Fibroblast of skin of abdomen (primary cell): Measurements from ENCODE around the gene LRP4.
"Not testable (repeated sequence)": the region's sequence is repeated elsewhere in the genome, so short reads cannot be mapped to it uniquely, and the experiment has no call there.

ENCODE experiments used
- DNase-seq: peaks from one replicate; pipeline ENCODE4 v3.0.0-alpha.2; 2013

The LRP4 gene

DNA sequence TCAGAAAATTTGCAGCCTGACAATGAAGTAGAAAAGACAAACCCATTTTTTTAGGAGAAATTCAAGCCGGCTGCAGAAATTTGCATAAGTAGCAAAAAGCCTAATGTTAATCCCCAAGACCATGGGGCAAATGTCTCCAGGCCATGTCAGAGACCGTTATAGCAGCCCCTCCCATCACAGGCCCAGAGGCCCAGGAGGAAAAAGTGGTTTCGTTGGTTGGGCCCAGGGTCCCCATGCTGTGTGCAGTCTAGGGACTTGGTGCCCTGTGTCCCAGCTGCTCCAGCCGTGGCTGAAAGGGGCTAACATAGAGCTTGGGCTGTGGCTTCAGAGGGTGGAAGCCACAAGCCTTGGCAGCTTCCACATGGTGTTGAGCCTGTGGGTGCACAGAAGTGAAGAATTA, 9.6 kb upstream of the LRP4 start:
- DNase-seq = not testable (repeated sequence)

DNA sequence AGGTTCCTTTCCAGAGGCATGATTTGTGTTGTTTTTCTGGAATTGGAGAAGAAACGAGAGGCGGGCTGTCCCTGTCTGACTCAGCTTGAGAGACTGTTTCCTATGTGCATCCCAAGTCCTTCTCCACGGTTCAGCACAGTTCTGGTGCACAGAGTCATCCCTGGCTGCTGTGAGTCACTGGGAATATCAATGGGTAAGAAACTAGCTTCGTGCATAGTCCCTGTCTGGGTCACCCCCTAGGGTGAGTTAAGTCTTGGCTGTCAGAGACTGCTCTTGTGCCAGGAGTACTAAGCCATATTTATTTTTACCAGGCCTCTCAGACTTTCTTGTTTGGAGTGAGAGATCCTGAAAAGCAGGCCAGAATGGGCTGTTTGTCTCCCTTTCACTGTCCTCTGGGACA, 2.4 kb upstream of the LRP4 start:
- peak; percentile 98 for DNase-seq

DNA sequence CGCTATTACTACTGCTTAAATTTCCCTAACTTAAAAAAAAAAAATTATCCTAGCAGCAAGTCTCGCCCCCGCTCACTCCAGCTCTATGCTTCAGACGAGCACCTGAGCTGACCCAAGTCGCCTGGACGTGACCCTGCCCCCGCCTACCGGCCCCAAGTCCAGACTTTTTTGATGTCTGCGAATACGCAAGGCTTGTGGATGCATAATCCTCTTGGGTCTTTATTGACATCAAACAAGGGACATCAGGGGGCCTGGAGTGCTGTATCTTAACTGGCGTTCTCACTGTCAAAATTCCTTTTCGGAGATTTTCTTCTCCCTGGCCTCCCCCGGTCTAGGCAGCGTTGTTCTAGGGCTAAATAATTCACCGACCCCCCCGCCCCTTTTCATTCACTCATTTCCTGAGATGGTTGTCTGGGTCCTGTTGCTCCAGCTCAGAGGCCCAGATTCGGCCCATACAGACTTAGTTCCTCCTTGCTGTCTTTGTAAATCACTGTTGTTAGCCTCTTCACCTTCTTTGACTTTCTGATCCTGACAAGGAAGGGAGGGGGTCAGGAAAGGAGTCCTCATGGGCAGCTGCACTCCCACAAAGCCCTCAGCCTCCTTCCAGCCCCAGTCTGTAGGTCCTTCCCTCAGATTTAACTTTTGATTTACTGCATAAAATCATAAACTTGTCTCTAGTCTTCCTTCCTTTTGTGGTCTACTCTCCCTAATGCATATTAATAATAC, 601 bp upstream of the LRP4 start:
- no peak for DNase-seq

DNA sequence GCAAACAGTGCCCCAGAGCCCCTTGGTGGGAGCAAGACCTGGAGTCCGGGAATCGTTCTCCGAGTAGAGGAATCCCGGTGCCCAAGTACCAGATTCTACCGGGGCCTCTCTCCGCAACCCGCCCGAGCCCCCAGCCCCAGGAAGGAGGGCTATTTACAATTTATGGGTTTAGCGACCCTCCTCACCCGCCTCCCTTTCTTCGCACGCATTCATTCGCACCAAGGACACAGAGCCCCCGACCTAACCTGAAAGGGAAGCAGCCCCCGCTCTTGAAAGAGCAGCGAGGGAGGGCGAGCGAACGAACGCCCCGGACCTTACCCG, 628 bp downstream of the LRP4 start:
- no peak for DNase-seq

DNA sequence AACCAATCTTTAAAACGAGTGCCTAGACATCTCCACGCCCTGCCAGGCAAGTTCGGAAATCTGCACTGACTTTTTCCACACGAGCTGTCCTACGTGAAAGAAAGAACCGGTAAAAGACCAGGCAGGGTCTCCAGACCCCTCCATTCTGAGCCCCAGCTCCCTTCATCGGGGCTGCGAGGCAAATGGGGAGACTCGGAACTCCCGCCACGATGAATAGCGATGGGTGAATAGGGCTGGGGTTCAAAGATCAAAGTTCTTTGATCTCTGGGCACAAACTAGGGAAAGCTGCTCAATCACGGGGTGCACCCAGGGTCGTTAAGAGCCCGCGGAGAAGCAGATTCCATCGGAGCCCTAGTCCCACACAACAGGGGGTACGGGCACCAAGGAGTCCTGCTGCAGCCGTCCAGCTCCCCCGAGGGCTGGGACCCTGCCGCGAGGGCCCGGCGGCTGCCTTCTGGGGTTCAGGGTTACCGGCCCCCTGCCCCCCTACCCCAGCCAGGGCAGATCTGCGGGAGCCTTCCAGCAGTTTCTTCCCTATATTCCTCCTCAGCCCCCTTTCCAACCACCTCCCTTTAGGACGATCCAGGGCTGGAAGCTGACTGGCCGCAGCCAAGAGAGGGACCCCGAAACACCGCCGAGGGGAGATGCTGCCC, 1.1 kb downstream of the LRP4 start:
- DNase-seq = no peak

DNA sequence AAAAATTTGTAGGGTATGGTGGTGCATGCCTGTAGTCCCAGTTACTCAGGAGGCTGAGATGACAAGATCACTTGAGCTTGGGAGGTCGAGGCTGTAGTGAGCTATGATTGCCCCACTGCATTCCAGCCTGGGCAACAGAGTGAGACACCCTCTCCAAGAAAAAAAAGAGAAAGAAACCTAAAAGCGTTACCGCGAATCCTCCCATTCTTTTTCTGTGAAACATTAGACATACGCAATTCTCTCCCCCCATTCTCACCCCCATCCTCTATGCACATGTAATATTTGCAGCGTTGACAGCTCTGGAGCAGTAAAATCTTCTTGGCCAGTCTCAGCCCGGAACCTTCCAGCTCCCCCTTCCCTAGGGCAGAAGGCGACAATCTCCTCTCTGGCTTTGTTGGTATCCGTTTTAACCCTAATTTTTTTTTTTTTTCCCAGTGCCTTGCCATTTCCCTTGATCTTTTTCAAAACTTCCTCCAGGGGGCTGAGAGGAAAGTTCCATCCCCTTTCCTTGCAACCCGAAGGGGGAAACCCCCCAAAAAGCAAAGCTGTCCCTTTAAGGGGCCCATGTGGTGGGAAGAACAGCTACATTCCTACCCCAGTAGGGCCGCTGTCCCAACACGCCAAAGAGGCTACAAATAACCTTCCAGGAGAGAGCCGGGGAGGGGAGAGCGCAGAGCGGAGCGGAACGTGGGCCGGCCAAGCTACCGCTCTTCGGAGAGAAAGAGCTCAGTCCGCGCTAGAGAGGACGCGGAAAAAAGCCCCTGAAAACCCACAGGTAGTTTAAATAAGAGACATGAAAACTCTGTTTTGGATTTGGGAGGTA, 1.9 kb downstream of the LRP4 start:
- peak; percentile 87 for DNase-seq

DNA sequence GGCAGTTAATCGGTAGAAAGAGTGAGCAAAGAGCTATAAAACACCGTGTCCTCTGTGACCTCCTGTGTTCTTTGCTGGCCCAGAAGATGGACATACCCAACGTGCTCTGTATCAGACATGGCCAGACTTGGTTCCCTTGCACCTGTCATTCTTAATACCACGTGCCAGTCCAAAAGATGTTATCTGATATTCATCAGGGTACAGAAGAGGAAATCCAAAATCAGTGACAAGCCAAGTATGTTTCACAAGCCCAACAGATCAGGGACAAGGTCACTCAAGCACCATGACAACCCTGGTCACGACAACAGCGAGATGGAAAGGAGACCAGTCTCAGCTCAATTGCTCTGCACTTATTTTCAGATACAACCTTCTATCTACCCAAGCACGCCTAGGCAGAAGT, 3.4 kb downstream of the LRP4 start:
- no peak for DNase-seq

DNA sequence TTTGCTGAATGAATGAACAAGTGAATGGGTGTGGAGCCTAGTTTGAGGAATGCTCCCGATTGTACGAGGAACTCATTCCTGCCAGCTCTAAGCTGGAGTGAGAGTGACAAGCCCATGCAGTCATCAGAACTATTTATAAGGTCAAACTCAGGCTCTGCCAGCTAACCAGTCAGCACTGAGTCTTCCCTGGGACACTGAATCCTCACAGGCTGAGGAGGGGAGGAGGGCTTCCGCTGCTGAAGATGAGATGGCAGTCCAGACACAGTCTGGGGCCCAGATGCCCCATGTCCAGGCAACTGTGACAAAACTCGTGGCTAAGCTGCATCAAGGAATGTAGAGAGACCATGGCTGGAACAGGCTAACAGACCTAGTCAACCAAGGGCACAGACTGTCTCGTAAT, 4.0 kb downstream of the LRP4 start:
- peak; percentile 46 for DNase-seq

DNA sequence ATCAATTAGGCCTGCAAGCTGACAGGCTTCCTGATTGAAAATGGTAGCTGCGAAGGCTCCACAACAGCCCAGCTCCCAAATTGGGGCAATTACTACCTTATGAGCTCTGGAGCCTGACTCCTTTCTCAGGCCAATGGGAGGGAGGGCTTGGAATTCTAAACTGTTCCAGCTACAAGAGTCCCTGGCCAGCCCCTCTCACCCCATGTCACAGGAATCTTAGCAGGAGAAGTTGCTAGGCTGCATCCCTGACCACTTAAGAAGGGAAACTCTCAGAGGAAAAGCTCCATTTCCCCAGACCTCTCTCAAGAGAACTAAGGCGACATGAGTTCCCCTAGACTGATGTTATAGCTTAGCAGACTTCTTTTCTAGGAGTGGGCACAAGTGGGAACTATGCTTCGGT, 4.9 kb downstream of the LRP4 start:
- DNase-seq = no peak

DNA sequence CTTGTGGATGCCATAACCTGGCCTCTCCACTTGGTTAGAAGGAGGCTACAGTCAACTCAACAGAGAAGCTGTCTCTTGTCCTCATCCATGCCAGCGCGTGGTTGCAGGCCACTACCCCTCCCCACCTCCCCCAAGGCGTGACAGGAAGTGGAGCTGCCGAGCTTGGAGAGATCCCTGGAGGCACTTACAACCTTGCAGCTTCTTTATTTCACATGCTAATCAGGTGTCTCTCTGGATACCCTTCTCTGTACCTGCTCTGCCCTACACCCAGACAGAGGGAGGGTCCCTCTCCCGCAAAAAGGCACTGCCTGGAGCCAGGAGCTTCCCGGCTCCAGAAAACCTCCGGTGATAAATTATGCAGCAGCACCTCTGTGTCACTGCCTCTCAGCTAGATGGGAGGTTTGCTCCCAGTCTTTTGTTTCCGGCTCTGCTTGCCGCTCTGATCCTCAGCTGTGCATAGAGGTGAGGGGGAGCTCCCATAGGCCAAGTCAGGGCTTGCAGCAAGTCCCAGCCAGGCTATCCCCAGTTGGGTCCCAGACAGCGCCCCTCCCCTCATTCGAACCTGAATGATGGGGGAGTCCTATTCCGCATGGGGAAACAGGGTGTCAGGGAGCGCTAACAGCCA, 5.7 kb downstream of the LRP4 start:
- no peak for DNase-seq

DNA sequence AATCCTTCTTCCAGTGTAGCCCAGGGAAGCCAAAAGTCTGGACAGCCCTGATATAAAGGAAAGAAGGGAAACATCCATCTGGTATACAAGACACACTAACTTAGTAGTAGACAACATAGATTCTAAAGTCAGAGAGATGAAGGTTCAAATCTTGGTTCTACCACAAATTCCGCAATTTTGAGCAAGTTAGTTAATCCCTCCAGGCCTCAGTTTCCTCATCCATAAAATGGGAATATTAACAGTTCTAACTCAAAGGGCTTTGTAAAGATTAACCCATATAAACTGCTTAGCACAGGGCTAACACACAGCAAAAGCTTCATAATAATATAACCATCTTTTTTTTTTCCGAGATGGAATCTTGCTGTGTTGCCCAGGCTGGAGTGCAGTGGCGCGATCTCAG, 10.7 kb downstream of the LRP4 start:
- DNase-seq = no peak

DNA sequence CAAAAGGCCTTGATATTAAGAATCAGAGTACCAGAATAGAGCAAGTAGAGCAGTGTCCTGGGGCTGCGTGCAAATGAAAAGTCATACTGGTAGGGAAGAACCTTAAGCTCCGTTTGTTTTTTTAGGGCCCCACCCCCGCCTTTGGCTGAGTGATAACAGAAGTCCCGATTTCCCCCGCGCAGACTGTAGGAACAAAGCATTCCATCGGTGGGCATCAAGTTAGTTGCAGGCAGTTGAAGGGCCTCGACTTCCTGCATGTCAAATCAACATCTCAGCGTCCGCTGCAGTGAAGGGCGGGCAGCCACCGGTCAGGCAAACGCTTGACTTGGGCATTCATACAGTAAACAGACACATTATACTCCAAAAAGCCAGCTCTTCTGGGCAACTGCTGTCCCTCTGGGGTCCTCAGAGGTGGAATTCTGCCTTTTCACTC, 11.7 kb downstream of the LRP4 start:
- no peak for DNase-seq

DNA sequence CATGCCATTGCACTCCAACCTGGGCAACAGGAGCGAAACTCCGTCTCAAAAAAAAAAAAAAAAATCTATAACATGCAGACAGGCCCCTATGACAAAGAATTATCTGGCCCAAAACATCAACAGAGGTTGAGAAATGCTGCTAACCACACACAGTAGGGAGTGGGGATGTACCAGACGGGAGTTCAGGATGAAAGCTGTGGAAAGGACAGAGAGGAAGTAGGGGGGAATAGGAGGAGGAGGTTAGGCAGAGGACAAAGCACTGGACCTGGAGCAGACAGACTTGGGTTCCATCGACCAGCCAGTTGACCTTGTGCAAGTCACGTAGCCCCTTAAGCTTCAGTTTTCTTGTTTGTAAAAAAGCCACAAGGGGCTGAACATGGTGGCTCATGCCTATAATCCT, 12.5 kb downstream of the LRP4 start:
- no peak for DNase-seq

DNA sequence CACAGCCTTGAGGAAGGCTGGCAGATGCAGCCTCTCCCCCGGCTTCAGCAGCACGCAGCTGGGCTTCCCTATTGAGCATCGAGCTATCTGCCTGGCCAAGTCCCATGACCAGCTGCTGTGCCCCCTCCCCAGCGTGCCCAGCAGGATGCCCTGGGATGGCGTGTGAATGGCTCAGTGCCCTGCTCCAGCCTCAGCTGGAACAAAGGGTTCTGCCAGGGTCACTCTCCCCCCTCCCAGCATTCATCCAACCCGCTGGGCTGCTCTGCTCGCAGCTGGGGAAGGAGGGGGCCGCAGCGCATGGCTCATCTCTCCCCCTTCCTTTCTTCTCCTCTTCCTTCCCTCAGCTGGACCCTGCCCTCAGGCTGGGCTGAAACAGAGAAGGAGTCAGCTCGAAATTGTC, 14.5 kb downstream of the LRP4 start:
- no peak for DNase-seq

DNA sequence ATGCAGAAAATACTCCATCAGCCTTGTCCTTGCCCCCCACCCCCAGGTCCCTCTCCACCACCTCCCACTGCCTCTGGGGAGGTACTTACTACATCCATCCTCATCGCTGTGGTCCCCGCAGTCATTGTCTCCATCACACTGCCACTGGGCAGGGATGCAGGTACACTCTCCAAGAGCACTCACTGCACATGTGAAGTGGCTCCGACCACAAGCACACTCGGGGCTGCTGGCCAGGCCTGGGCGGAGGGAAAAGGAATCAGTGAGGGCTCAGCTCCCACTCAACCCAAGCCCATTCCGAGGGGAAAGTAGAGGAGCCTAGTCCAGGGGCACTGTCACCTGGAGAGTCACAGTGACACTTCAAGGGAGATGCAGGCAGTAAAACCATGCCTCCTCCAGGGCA, 15.7 kb downstream of the LRP4 start:
- DNase-seq = no peak

DNA sequence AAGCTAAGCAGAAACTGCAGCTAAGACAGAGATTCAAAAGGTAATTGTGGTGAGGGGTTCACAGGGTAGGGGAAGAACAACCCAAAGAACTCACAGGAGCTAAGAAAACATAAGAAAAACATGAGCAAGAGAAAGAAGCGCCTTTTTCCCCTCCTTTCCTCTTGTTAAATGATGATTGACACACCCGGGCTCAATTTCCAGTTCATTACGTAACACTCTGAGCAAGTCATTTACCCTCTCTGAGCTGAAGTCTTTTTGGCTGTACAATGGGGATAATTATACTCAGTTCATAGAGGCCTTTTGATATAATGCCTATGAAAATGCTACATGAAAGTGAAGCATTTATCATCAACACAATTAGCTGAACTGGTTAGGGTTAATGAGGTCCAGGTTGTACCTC, 17.2 kb downstream of the LRP4 start:
- no peak for DNase-seq

DNA sequence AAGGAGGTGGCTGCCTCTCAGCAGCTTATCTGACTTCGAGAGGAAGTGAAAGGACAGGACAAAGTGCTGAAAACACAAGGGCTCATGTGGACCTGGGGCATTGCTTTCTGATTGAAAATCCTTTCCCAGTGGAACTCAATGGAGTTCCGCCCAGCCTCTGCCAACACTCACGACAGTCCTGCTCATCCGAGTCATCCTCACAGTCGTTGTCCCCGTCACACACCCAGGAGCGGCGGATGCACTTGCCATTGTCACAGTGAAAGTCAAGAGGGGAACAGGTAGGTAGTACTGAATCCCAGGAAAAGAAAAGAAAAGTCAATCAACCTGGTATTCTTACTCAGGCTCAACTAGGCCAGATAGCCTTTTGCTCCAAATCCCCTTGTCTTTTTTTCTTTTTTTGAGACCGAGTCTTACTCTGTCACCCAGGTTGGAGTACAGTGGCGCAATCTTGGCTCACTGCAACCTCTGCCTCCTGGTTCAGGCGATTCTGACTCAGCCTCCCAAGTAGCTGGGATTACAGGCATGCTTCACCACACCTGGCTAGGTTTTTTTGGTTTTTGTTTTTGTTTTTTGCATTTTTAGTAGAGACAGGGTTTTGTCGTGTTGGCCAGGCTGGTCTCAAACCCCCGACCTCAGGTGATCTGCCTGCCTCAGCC, 18.1 kb downstream of the LRP4 start:
- no peak for DNase-seq

DNA sequence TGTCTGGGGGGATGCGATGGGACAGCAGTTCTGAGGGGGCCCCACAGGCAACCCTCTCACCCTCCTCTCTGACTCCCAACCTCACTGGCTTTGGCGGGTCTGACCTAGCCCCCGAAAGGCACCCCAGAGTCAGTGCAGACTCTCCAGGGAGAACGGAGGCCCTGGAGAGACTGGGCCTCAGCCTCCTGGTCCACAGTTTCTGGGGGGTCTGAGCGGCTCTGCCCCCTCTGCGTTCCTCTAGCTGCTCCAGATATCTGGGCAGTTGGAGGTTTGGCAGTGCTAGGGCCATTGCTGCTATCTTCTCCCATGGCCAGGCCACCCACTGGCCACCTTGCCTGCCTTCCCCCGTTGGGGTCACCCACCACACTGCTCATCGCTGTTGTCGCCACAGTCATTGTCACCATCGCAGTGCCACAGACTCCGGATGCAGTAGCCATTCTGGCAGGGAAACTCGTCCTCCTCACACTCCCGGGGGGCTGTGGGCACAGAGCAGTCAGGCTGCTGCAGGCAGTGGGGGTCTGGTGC, 18.8 kb downstream of the LRP4 start:
- DNase-seq = no peak

DNA sequence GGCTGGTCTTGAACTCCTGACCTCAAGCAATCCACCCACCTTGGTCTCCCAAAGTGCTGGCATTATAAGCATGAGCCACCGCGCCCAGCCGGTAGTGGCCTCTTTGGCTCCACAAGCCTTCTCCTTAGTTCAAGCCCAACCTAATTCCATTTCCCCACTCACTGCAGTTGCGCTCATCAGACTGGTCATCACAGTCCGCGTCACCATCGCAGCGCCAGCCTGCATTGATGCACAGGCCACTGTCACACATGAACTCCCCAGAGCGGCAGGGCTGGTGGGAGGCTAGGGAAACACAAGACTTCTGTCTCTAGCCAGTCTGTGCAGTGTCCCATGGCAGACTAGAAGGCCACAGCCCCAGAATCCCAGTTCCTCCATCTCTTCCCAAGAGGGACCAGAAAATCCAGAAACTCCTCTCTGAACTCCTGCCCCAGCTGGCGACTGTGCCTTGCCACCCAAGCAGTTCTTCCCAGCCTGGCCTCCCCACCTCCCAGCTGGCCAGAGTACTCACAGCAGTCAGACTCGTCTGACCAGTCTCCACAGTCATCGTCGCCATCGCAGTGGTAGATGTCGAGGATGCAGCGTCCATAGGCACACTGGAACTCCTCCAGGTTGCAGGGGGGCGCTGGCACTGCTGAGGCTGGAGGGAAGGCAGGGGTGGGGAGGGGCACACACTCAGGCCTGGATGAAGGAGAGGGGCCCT, 19.8 kb downstream of the LRP4 start:
- no peak for DNase-seq

DNA sequence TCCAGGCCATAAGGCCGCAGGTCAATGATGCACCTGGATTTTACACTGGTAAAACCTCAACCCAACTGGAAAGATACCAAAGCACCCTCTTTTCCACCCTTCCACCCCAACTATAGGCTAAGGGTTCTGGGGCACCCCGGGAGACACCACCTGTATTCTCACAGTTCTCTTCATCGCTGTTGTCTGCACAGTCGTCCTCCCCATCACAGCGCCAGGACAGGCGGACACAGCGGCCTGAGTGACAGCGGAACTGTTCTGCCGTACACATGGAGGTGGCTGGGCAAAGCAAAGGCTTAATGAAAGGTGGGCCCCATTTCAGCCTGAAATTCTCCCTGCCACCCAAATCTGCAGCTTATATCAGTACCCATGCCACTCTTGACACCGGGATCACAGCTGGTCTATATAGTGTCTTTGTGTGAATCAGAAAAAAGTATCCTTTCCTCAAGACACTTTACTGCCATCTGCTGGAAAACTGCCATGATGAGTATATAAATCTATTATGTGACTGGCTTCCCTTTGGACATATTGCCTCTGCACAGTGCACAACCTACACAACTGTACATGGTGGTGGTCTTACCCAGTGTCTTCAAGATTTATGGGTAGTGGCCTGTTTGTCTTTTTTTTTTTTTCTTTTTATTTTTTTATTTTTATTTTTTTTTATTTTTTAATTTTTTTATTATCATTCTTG, 21.5 kb downstream of the LRP4 start:
- peak; percentile 52 for DNase-seq

DNA sequence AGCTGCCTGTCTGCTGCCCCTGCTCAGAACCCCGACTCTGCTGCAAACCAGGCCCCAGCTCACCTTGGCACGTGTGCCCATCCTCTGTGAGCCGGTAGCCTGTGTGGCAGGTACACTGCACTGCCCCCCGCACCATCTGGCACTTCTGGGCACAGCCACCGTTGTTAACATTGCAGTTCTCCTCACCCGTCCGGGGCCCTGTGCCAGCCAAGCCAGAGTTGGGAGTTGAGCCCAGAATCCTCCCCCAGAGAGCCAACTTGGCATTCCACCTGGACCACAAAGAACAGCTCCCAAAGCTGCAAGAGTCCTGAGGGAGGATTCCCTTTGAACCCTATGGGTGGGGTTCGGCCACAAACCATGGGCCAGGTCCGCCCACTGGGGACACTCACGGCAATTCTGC, 22.5 kb downstream of the LRP4 start:
- DNase-seq = no peak
